GM08714 (cell line): ENCODE results near the gene ITGA11.

Experiments used
- H3K4me3 ChIP-seq: fragments of 200-500 bp; sonication (Bioruptor generic); 2 replicates; pipeline ENCODE4 v1.5.1; 2014; ENCODE audit warnings: mild to moderate bottlenecking, low read length, inconsistent platforms
- ZNF274 ChIP-seq: IDR thresholded peaks from 2 replicates; pipeline ENCODE4 v1.6.1; 2012; ENCODE audit warnings: mild to moderate bottlenecking, low read depth, low read length

ITGA11 gene

DNA sequence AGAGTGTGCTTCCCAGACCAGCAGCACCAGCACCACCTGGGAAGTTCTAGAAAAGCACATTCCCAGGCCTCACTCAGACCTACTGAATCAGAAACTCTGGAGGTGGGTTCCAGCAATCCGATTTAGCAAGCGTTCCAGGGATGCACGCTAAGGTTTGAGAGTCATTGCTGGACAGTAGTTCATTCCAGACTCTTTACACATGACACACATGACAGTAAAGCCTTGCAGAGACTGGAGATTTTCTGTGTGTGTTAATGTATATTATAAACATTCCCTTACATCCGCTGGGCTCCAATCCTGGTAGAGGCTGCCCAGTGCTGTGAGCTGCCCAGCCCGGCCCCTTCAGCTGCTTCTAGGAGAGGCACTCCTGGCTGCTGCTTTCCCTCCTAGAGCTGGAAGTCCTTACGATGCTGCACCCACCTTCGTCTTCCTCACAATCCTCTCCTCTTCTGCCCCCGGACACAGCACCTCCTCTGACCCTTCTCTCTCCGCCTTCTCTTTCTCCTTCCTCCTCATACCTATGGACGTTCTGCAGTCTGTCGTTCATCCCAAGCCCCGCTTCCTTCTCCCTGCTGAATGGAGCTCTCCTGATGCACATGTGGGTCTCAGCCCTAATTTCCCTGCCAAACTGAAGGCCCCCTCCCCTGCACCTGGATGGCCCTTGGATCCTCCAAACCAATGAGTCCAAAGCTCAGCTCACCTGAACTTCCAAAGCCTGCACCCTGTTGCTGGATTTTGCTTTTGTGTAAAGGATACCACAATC, 44.4 kb downstream of the ITGA11 start:
- TF ChIP-seq ZNF274 = no peak

DNA sequence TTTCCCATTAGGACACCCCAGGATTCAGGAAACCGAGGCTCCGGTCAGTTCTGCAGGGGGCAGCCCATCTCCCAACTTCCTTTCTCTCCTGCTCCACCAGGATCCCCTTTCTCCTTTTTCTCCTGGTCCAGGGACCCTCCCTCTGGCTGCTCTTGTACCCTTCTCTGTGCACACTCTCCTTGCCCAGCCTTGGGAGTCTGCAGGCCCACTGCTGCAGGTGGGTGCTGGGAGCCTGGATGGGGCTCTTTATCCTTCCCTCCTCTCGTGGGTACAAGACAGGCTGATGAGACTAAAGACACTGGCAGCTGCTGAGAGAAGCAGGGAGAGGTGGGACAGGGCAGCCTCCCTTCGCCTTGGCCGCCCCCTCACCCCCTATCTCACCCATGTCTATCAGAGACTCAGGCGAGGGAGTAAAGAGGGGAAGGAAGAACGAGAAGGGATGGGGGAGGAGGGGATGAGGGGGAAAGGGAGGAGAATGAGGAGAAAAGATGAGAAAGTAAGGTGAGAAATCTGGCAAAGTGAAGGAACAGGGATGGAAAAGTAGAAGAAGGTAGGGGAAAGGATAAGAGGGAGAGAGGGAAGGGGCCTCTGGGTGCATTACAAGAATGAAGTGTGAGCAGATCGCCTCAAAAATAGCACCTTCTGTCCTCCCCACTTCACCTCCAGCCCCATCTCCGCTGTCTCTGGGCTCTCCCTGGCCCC, 45.2 kb downstream of the ITGA11 start:
- TF ChIP-seq ZNF274 = no peak
- H3K4me3 ChIP-seq = no peak overlapping the region

More for the DNA sequence above, 44.4 kb downstream of the ITGA11 start:
- H3K4me3 ChIP-seq = no peak overlapping the region

DNA sequence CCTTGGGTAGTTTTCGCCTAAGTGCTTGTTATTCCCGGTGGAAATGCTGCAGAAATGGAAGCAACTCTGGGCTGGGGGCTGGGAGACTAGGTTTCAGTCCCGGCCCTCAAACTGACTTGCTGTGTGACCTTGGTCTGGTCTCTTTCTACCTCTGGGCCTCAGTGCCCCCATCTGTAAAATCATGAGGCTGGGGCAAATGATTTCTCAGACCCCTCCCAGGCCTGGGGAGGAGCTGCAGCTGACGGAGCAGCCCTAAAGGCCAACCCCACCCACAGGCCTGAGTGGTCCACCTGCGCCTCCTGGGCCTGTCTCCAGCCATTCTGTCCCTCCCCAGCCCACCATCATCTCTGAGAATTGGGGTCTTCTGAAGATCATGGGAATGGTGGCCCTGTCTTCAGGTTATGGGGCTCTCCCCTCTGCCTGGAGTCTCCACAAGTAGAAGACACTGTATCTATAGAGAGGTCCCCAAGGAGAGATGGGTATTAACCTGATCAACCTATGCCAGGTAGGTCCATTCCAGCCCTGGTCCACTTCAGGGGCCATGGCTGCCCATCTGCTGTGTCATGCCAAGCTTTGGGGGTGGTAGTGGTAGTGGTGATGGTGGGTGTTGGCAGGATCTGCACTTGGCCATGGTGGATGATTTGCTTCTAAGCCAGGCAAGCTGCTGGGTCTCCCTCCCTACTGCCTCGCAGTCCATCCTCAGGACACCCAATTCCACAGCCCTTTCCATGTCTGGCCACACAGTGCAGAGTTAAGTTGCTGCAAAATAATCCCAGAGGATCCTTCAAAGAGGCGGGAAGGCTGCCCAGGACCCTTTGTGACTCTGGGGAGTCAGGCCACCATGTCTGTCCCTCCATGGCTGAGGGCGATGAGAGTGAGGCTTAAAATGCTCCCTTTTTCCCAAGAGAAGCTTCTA, 46.0 kb downstream of the ITGA11 start:
- TF ChIP-seq ZNF274 = no peak
- no peak overlapping the region for H3K4me3 ChIP-seq

DNA sequence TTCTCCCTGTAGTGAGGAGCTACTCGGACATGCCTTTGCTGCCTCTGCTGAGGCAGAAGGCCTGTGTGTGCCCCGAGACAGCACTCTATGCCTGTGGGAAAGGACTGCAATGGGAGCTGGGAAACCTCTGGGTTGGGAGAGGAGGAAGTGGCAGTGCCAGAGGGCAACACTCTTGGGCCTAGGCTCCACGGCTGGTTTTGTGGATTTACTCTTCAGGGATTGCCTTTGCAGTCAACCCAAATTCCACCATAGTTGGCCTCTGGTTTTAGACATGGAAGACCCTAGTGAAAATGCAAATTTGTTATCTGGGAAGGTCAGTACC, 46.8 kb downstream of the ITGA11 start:
- no peak overlapping the region for H3K4me3 ChIP-seq
- TF ChIP-seq ZNF274 = no peak

DNA sequence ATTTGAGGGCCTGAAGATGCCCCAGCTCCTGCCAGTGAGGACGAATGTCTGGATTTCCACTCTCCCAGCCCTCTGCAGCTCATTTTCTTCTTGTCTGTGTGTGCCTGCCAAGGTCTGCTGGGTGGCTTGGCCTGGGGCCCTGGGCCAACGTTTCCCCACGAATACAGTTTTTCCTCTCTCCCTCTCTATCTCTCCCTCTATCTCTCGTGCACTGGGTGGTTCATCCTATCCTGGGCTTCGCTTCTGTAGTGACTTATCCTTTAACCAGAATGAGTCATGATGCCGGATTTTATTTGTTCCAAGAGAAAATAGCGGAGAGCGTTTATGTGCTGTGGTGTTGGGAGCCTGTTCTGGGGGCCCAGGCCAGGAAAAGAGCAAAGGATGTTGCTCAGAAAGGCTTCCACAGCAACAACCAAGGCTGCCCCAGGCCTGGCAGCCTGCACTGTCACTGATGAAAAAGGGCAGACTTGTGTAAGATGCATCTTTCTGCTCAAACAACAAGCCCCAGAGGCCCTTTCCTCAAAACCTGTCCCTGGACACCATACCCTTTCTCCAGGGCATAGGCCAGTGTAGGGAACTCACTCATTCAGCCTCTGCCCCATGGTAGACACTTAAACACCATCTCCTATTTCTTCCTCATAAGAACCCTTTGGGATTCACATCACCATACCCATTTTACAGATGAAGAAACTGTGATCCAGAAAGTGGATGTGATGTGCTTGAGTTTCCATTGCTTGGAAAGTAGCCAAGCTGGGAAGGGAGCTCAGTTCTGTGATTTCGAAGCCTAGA, 47.3 kb downstream of the ITGA11 start:
- no peak for TF ChIP-seq ZNF274

DNA sequence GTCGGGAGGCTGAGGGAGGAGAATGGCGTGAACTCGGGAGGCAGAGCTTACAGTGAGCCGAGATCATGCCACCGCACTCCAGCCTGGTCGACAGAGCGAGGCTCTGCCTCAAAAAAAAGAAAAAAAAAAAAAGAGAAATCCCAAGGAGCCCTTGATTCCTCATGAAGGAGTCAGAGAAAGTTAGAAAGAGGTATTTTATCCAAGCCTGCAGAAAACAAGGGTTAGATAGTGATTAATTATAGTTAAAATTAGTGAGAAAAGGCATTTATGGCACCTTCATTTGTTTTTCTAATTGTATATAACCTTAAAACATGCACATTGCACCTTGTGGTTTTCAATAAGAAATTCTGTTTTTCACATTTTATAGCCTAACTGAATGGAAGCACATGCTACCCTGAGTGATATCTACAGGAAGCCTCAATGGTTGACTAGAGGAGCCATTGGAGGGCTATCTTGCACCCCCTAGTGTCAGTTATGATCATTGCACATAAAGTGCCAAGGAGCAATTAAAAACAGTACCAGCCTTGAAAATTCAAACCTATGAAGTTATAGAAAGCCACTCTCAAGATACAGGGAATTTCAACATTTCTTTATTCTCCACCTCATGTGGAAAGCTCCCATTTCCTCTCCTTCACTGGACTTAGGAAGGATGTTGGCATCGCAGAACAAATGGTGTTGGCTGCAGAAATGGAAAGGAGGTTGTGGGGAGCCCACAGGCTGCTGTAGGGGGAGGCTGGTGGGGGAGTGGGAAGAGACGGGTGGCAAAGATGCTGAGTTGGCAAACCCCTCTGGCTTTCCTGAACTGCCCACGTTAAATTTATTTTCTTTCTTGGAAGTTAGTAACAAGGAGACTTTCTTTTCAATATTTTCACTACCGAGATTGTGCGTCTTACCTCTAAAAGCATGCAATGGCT, 48.5 kb downstream of the ITGA11 start:
- no peak overlapping the region for H3K4me3 ChIP-seq
- TF ChIP-seq ZNF274 = no peak

More for the DNA sequence above, 47.3 kb downstream of the ITGA11 start:
- H3K4me3 ChIP-seq = no peak overlapping the region

DNA sequence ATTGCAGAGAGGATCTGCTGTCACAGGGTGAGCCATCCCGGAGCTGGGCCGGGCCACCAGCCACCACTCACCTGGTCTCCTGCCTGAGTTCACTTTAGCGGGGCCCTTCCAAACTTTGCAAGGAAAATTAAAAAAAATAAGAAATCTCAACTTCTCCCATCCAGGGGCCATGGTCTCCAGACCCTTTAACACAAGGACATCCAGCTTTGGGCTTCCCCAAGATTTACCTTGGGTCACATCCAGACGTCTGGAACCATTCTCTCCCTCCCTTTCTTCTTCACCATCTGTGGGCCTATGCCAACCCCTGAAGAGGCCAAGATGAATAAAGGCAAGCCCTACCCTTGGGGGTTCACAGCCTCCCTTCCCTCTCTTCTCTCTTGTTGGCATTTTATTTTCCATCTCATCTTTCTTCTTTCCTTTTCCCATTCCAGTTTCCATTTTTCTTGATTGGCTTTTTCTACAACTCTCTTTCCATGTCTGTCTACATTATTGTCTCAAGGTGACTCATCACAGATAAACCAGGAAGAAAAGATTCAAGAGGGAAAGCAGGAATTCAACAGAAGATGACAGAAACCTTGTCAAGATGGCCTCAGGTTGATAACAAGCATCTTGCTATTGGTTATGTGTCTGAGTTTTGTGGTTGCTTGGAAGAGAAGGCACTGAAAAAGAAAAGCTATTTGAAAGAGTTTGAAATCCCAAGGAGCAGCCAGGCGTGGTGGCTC, 49.5 kb downstream of the ITGA11 start:
- TF ChIP-seq ZNF274 = no peak
- H3K4me3 ChIP-seq = no peak overlapping the region

DNA sequence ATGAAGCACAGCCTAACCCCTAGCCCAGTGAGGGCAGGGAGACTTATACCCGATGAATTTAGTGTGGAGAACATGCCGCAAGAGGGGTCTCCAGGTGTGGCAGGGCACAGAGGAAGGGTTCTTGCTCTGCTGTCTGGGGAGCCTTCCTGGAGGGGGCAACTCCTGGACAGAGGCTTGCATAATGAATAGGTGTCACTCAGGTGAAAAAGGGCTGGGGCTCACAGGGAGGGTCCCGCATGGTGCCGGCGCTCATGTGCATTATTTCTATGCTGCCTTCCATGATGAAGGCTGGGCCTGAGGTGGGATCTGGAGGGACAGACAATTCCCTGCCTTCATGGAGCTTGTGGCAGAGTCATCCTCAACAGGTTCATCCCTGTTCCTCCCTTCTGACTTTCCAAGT, 51.5 kb downstream of the ITGA11 start:
- H3K4me3 ChIP-seq = no peak overlapping the region
- TF ChIP-seq ZNF274 = no peak

DNA sequence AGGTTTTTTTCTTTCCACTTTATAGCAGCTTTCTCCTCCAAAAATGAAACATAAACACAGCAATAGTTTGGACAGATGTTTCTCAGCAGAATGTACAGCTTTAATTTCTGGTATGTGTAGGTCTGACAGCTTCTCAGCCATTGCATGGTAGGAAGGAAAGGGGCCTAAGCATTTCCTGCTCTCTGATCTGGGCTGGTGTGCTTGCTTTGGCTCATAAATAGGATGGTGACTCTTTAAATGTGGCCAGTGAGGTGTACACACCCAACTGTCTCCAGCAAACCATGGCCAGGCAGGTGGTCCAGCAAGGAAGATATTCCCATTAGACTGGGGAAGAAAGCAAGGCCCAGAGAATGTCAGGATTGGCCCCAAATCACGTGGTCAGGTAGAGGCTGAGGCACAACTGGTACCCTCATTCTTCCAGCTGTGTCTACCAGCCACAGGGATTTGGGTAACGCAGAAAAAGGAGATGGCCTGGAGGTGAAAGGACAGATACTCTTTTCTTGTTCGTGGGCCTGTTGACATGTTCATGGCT, 52.1 kb downstream of the ITGA11 start:
- no peak for TF ChIP-seq ZNF274
- no peak overlapping the region for H3K4me3 ChIP-seq

DNA sequence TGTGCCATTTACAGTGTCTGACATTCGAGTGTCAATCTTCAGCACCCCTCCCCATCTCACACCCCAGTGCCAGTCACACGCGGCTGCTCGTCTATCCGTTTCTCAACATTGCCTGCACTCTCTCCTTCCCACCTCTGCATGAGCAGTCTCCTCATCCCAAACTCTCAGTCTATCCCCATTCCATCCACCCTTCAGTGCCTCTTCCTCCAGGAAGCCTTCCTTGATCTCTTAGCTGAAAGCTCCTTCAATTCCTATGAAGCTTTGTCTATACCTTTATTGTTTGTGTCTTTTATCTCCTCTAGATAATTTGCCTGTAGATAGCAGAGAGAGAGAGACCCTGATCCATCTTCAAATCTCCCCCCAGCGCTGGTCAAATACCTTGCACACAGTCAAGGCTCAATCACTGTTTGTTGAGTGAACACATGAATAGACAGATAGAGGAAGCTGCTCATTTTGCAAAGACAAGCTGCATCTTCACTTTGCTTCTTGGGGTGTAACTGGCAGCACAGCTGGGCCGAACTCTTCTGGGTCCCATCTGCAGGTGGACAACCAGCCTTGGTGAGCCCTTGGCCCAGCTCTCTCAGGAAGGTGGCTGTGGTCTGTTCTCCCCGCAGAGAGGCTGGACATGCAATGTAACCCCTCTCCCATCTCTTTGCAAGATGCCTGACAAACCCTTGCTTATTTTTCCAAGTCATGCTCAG, 52.8 kb downstream of the ITGA11 start:
- no peak overlapping the region for H3K4me3 ChIP-seq
- no peak for TF ChIP-seq ZNF274

DNA sequence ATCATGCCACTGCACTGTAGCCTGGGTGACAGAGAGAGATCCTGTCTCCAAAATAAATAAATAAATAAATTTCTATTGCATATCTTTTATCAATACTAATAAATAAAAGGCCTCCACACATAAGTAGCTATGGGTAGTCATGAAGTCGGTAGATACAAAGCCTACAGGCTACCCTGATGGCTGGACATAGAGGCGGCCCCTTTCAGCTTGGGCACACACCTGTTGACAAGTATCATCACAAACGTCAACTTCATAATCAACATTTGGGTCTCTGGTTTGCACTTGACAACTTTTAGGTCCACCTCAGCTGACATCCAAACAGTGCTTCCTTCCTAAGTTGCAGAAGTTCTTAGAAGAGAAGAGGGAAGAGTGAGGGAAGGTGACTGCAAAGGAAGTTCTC, 53.4 kb downstream of the ITGA11 start:
- H3K4me3 ChIP-seq = no peak overlapping the region
- TF ChIP-seq ZNF274 = no peak
